ENCODE data around the gene ADARB2. TPM values are rescaled to one million over a fixed set of nuclear protein-coding genes. Genes with fewer than 3 reads are reported as not detected.

The ADARB2 gene
- total and polyA plus RNA-seq, 2 donors (not counting 1 experiment from before 2014, with no cell fraction given): not detected

GRCh38 chr10:1542941-1543340 is 194.4 kb downstream of the ADARB2 start:
- no peak for DNase-seq (ENCODE audit: low read depth in 2 of 2)
- H2AFZ ChIP-seq (ENCODE audit: low read length): no peak overlapping the region
- no peak overlapping the region for H3K27ac ChIP-seq (ENCODE audit: insufficient read depth, low read length)
- no peaks in the 10 kb centered on the region for H3K9me3 ChIP-seq (ENCODE audit: control insufficient read depth, insufficient read depth, low read depth, low read length)
- H3K9ac ChIP-seq (ENCODE audit: insufficient read depth, low read length): no peak overlapping the region
- no peaks in the 10 kb centered on the region for H3K79me2 ChIP-seq (ENCODE audit: control insufficient read depth, insufficient read depth, low read length)
- no peak for TF ChIP-seq EZH2 (IDR thresholded peaks at IDR 0.05; ENCODE audit: low read length, missing control alignments)
- TF ChIP-seq CTCF (conservative IDR thresholded peaks at IDR 0.05 in 1 of 2, IDR thresholded peaks at IDR 0.05 in 1 of 2; ENCODE audit: low read depth in 1 of 2, low read length in 2 of 2): no peak
- H3K4me1 ChIP-seq (ENCODE audit: control insufficient read depth, extremely low read depth, insufficient read depth, low read length): no peaks in the 10 kb centered on the region
- H3K27me3 ChIP-seq (ENCODE audit: control insufficient read depth, insufficient read depth, low read length): no peaks in the 10 kb centered on the region
- no peaks in the 10 kb centered on the region for H4K20me1 ChIP-seq (ENCODE audit: control insufficient read depth, extremely low read depth, insufficient read depth, low read length)
- H3K4me3 ChIP-seq (replicated peaks in 1 of 4; ENCODE audit: control extremely low read depth in 1 of 4, insufficient read depth in 1 of 4, low read depth in 3 of 4, low read length in 4 of 4): no peak overlapping the region
- no peak overlapping the region for H3K4me2 ChIP-seq (ENCODE audit: extremely low read depth, insufficient read depth, low read length)
- H3K36me3 ChIP-seq (ENCODE audit: control insufficient read depth, insufficient read depth, low read length): no peaks in the 10 kb centered on the region

- Histone ChIP-seq H3K36me3 (ENCODE audit: control insufficient read depth, insufficient read depth, low read length) (no peaks in the 10 kb centered on the region), H3K9ac (ENCODE audit: insufficient read depth, low read length) (no peak overlapping the region), H3K27me3 (ENCODE audit: control insufficient read depth, insufficient read depth, low read length) (no peaks in the 10 kb centered on the region), H3K79me2 (ENCODE audit: control insufficient read depth, insufficient read depth, low read length) (no peaks in the 10 kb centered on the region), H4K20me1 (ENCODE audit: control insufficient read depth, extremely low read depth, insufficient read depth, low read length) (no peaks in the 10 kb centered on the region), H3K4me3 (replicated peaks in 1 of 4; ENCODE audit: control extremely low read depth in 1 of 4, insufficient read depth in 1 of 4, low read depth in 3 of 4, low read length in 4 of 4) (no peak overlapping the region), H3K9me3 (ENCODE audit: control insufficient read depth, insufficient read depth, low read depth, low read length) (no peaks in the 10 kb centered on the region), H3K4me1 (ENCODE audit: control insufficient read depth, extremely low read depth, insufficient read depth, low read length) (no peaks in the 10 kb centered on the region), H3K4me2 (ENCODE audit: extremely low read depth, insufficient read depth, low read length) (no peak overlapping the region), H3K27ac (ENCODE audit: insufficient read depth, low read length) (no peak overlapping the region), H2AFZ (ENCODE audit: low read length) (no peak overlapping the region)
- no peak for DNase-seq (ENCODE audit: low read depth in 2 of 2)
- TF ChIP-seq EZH2 (IDR thresholded peaks at IDR 0.05; ENCODE audit: low read length, missing control alignments): no peak
- no peak for TF ChIP-seq CTCF (conservative IDR thresholded peaks at IDR 0.05 in 1 of 2, IDR thresholded peaks at IDR 0.05 in 1 of 2; ENCODE audit: low read depth in 1 of 2, low read length in 2 of 2)
These were observed 197.2 kb downstream of the ADARB2 start for GRCh38 chr10:1540144-1540543.

GRCh38 chr10:1539216-1539615 is 198.1 kb downstream of the ADARB2 start:
- Histone ChIP-seq H3K9me3 (ENCODE audit: control insufficient read depth, insufficient read depth, low read depth, low read length) (no peaks in the 10 kb centered on the region), H3K9ac (ENCODE audit: insufficient read depth, low read length) (no peak overlapping the region), H4K20me1 (ENCODE audit: control insufficient read depth, extremely low read depth, insufficient read depth, low read length) (no peaks in the 10 kb centered on the region), H3K4me3 (replicated peaks in 1 of 4; ENCODE audit: control extremely low read depth in 1 of 4, insufficient read depth in 1 of 4, low read depth in 3 of 4, low read length in 4 of 4) (no peak overlapping the region), H3K79me2 (ENCODE audit: control insufficient read depth, insufficient read depth, low read length) (no peaks in the 10 kb centered on the region), H3K27ac (ENCODE audit: insufficient read depth, low read length) (no peak overlapping the region), H3K36me3 (ENCODE audit: control insufficient read depth, insufficient read depth, low read length) (no peaks in the 10 kb centered on the region), H3K27me3 (ENCODE audit: control insufficient read depth, insufficient read depth, low read length) (no peaks in the 10 kb centered on the region), H3K4me1 (ENCODE audit: control insufficient read depth, extremely low read depth, insufficient read depth, low read length) (no peaks in the 10 kb centered on the region), H2AFZ (ENCODE audit: low read length) (no peak overlapping the region), H3K4me2 (ENCODE audit: extremely low read depth, insufficient read depth, low read length) (no peak overlapping the region)
- DNase-seq (ENCODE audit: low read depth in 2 of 2): no peak
- TF ChIP-seq CTCF (conservative IDR thresholded peaks at IDR 0.05 in 1 of 2, IDR thresholded peaks at IDR 0.05 in 1 of 2; ENCODE audit: low read depth in 1 of 2, low read length in 2 of 2) (no peak), EZH2 (IDR thresholded peaks at IDR 0.05; ENCODE audit: low read length, missing control alignments) (no peak)
